ENCODE measurements around the gene ARID3B. TPM values are rescaled to one million over a fixed set of nuclear protein-coding genes. Genes with fewer than 3 reads are reported as not detected.
A peak's percentile ranks its signal among the peaks of the same experiment; 100 is the strongest.
"Not testable (repeated sequence)": the region's sequence is repeated elsewhere in the genome, so short reads cannot be mapped to it uniquely, and the experiment has no call there.

ARID3B gene
- total RNA-seq, 1 experiment from 2014 or later = 2.0 TPM

DNA sequence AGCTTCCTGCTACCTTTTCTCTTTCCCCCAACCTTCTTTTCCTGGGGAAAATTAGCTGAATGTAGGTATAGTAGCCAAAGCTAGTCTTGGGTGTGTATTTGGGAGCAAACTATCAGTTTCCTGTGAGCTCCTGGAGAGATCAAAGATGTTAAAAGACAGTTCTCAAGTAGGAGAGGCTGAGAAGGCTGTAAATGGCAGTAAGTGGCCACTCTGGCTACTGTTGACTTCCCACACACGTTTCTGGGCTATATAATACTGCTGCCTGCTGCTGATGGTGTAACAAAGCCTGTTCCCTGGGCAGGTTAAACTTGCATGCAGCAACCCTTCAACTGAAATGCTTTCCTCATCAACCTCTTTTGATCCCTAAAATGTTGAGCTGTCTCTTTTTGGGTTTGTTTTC is 27.6 kb downstream of the ARID3B start:
- DNase-seq (ENCODE audit: low read depth) = no peak

DNA sequence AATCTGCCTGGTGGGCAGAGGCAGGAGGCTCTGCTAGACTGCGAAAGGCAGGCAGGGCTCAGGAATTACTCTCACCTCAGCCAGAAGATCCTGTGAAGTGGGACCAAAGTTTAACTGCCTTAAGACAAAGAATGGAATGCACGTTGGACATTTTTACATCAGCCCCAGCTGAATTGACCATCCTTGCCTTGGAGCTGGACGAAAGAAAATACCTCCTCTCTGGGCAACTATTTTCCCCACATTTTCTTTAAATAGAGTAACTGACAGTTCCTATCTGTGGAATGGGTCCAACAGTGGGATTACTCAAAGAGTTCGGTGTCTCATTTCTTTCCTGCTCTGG is 28.7 kb downstream of the ARID3B start:
- DNase-seq (ENCODE audit: low read depth) = no peak

DNA sequence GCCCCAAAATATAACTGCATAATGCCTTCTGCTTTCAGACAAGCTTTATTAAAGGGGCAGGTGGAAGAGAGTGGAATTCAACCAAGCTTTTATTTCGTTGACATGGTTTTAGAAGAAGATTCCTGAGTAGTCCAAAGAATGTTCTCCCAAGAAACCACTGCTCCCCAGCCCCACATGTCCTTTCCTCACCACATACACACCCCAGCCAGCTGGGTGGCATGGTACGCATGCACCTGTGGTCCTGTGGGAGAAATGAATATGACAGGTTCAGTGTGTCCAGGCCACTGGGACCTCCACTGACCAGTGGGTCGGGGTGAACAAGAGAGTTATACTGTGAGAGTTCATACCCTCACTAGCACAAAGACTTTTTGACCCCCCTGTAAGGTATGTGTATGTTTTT is 30.2 kb downstream of the ARID3B start:
- no peak for DNase-seq (ENCODE audit: low read depth)

DNA sequence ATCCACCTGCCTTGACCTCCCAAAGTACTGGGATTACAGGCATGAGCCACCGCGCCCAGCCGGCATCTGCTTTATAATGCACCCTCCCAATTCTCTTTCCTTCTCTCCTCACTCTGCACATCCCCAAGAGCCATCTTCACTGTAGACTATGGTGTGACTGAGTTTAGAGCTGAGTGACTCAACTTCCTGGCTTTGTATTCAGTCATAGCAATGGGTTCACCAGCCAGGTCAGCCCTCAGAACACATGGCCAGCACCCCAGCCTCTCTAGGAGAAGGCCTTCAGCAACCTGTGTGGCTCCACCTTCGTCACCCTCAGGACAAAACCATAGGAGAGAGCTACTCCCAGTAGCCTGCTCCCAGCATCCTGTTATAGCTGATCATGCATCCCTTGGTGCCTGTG is 33.0 kb downstream of the ARID3B start:
- DNase-seq (ENCODE audit: low read depth) = peak; percentile 15

DNA sequence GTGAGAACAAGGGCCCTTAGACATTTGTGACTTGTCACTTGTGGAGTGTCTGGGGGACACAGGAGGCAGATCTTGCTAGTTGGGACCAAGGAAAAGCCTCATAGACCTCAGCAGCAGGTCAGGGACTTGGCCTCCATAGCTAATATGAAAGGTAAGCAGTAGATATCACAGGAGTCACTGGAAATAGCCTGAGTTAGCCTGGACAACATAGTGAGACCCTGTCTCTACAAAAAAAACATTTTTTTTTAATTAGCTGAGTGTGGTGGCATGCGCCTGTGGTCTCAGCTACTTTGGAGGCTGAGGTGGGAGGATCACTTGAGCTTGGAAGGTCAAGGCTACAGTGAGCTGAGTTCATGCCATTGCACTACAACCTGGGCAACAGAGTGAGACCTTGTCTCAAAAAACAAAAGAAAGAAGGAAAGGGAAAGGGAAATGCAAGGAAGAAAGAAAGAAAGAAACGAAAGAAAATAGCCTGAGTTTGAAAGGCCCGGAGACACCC is 37.5 kb downstream of the ARID3B start:
- no peak for DNase-seq (ENCODE audit: low read depth)

DNA sequence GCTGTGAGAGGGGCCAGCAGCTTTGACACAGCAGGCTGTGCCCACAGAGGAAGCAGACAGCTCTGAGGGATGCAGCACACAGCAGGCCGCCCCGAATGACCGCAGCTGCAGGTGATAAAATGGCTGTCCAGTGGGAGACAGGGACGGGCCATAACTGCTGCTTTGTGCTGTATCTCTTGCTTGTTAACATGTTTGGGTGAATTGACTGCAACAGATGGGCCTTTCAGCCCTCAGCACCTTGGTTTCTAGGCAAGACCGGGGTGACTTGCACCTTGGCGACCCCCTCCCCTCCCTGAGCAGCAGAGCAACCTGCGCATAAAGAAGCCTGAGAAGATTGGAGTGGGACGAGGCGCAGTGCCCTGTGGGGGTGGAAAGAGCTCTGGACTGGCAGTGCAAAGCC is 38.0 kb downstream of the ARID3B start:
- no peak for DNase-seq (ENCODE audit: low read depth)

DNA sequence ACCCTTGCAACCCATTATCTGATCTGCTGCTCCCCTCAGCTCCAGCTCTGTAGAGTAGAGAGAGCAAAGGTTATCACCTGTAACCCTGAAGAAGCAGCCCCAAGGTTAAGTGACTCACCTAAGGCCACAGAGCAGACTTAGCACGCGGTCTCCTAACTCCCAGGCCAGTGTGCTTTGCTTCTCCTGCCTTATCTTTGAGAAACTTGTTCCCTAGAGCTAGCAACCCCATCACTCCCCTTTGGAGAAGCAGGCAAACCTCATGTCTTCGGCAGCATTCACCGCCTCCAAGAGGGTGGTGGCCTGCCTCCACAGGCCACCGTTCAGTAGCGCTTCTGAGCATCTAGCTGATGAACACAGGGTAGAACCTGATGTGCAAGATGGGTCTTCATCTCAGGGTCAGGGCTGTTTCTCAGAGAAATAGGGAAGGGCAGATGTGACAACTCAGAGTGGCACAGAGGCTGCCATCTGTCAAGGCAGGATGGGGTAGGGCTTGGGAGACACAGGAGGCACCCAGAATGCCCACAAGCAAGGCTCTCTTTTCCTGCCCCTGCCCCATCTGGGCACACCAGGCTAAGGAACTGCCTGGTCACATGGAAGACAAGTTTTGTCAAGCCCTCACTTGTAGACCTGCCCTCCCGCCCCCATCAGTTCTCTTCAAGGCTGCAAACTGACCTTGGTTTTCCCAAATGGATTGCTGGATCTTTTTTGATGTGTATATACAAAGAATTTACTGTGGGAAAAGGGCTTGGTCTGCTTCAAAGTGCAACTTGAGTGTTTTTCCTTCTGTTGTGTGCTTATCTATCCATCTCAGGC is 39.7 kb downstream of the ARID3B start:
- DNase-seq (ENCODE audit: low read depth) = no peak

DNA sequence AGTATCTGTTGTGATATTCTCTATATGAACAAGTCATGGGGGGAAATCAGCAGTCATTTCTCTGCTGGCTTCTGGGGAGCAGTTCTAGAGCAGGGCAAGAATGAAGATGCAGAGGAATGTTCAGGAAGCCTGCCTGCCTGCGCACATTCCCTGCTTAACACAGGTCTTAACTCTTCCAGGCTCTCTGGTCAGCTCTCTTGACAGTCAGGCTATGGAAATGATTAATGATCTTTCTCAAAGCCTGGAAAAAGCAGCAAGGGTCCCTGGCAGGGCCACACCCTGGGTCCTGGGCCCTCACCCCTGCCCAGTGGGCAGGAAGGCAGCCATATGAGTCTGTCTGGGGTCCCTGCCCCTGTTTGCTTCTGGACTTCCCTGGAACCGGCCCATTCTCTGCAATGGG is 43.2 kb downstream of the ARID3B start:
- no peak for DNase-seq (ENCODE audit: low read depth)

DNA sequence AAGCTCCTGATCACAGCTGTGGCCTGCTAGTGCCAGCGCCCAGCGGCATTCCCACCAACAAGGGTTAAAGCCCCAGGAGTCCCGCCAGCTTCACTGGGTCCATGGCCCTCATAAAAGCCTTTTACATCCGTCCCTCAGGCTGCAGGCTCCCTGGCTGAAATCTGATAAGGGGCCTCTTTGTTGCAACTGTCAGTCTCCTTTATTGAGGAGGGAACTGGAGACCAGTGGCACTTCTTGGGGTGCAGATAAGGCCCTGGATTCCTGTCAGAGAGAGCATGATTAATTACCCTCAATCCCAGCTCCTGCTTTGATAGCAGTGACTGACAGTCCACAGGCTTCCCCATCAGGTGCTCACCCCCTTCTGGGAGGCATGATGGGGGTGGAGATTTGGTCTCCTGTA is 43.8 kb downstream of the ARID3B start:
- DNase-seq (ENCODE audit: low read depth) = no peak

DNA sequence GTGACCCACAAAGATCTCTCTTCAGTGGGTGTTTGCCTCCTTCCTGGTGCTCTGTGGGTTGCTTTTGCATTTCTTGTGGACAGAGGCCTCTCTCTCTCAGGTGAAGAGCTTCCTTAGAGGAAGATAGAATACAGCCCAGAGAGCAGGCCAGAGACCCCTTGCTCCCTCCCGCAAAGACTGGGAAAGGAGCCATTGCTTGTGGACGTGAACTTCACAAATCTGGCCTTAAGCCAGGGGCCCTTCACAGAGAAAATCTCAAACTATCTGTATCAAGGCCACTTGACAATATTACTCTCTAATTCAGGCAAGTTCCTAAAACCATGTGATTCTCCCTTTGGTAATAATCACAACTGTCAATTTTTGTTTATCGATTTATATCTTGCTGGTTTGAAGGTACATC is 44.2 kb downstream of the ARID3B start:
- no peak for DNase-seq (ENCODE audit: low read depth)

DNA sequence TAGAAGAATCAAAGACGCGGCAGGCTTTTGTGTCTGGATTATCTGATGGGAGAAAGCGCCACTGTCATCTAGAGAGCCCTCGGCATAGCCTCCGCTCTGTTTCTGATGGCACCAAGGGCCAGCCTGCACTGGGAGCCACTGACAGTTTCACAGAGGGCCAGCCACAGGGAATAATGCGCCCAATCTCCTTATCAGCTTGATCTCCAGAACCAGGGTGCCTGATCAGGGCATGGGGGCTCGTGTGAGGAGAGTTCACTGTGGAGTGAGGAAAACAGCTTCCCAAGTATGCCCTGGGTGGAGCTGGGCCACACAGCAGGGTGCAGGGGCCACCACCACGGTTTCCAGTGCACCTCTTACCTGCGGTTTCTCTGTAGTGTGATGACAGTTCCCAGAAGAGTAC is 44.8 kb downstream of the ARID3B start:
- no peak for DNase-seq (ENCODE audit: low read depth)

DNA sequence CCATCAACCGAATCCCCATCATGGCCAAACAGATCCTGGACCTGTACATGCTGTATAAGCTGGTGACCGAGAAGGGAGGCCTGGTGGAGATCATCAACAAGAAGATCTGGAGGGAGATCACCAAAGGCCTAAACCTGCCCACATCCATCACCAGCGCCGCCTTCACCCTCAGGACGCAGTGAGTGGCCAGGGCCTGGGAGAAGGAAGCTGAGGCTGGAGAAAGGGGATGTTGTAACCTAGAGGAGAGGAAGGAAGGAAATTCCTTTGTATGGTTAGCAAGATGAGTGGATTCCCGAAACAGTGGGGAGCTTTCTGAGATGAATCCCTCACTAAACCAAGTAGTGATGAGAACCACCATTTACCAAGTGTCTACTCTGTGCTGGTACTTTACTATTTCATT is 48.8 kb downstream of the ARID3B start:
- DNase-seq (ENCODE audit: low read depth) = no peak

DNA sequence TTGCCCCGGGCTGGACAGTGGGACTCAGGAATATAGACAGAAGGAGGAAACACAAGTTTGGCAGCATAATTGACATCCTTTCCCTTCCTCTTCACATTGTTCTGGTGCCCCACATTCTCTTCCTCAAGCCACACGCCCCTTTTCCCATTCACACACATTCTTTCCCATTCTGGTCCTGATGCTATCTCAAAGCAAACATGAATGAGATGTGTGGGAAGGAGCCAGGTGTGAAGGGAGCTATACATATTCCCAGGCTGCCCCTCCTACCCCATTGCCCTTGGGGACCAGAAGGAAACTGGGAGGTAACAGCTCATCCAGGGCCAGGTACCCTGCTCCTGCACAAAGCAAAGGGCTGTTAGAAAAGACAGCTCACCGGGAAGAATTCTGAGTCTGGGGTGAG is 51.2 kb downstream of the ARID3B start:
- no peak for DNase-seq (ENCODE audit: low read depth)

DNA sequence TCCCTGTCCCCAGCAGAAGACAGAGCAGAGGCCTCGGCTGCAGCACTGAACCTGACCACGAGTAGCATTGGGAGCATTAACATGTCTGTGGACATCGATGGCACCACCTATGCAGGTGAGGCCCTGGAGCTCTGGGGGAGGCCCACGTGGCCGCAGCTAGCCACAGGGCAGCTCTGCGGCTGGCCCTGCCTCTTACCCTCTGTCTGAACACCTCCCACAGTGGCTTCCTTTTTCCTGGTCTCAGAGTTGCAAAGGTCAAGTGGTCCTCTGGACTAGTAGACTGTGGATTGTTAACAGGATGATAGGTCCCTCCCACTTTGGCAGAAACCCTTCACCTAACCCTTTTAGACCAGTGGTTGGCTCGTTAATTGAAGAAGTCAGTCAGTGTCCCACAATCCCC is 52.1 kb downstream of the ARID3B start:
- no peak for DNase-seq (ENCODE audit: low read depth)

DNA sequence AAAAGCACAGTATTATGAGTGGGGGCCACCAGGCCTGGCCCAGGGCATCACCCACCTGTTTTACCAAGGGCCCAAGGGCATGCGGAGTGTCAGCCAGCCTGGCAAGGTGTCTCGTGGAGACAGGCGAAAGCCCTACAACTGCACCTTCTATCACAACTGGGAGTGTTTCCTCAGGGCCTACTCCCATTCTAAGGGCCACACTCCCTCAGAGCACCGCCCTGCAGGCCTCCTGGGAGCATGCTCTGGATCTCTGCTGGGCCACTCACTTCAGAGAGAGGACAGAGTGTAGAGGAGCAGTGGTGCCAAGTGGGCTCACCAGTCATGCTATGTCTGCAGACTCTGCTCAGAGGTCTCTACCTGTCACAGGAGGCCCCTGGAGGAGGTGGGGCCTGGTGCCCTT is 53.4 kb downstream of the ARID3B start:
- no peak for DNase-seq (ENCODE audit: low read depth)

DNA sequence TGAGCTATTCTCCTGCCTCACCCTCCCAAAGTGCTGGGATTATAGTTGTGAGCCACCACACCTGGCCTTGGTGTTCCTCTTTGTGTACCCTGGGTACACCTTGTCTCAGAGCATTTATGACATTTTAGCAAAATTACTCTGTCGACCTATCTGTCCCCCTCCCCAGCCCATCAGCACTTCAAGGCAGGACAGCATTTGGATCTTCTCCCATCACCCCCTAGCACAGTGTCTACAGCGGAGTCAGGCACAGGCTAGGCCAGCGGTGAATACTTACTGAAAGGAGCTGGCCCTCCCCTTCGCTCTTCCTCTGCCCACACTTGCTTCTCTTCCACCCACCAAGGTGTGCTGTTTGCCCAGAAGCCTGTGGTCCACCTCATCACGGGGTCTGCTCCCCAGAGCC is 54.3 kb downstream of the ARID3B start:
- no peak for DNase-seq (ENCODE audit: low read depth)

DNA sequence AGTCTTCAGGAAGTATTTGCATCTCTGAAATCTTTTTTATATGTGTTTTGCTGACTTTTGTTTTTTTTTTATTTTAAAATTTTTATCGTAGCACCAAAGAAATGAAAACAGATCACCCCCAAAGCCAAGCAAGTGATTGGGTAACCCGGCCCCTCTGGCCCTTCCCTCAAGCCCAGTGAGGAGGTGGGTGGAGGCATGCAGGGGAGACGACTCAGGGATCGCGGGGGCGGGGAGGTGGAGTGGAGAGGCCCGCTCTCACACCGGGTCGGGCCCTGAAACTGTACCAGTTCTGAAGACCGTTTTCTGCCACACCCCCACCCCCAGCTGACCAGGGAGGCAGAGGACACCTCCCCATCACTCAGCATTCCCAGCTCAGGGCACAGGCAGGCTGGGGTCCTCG is 55.7 kb downstream of the ARID3B start:
- not testable (repeated sequence) for DNase-seq (ENCODE audit: low read depth)

DNA sequence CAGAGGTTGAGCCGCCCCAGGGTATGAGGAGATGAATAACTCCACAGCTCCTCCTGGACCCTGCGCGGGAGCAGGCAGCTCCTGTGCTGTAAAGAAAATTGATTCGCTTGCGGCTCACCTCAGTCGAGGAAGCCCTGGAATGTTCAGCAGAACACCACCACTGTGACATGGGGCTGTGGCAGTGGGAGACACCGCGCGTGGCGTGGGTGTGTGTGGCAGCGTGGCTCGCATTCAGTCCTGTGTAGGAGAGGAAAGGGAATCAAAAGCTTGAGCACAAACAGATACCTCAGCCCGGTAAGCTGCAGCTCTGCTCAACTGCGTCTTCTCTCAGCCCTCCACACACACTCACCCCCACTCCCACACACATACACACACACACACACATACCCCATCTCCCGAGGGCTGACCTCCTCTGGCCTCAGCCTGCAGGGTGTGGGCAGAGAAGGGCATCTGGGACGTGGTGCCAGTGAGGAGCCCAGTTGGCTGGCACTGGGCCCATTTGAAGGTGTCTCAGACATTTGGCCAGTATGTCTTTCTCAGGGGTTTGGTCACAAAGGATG is 56.2 kb downstream of the ARID3B start:
- DNase-seq (ENCODE audit: low read depth) = not testable (repeated sequence)

DNA sequence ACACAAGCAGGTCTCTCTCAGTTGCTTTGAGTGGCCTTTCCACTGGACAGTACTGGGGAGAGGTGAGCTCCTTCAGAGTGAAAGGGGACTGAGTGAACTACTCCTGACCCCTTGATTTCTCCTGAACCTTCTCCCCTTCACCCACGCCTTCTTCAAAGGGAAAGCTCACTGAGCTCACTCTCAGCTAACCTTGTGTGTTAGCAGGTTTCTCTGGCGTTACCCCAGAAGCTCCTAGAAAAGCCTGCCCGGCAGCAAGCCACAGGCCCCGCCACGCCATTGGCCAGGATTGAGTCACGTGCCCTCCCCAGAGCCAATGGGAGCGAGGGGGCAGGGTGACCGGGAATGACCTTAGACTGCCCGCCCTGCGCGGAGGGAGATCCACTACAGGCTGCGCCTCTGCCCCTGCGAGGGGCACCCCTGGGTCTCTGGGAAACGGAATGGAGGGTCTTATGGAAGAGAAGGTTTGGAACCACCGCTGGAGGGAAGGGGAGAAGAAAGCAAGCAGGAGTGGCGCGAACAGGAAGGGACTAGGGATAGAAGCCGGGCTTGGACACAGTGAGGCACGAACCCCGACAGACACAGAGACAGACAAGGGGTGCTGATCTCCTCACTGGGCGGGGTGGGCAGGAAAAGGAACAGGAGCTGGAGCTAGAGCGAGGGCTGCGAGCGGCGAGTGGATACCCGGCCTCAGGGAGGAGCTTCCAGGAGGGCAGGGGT is 57.3 kb downstream of the ARID3B start:
- DNase-seq (ENCODE audit: low read depth) = peak; percentile 86

DNA sequence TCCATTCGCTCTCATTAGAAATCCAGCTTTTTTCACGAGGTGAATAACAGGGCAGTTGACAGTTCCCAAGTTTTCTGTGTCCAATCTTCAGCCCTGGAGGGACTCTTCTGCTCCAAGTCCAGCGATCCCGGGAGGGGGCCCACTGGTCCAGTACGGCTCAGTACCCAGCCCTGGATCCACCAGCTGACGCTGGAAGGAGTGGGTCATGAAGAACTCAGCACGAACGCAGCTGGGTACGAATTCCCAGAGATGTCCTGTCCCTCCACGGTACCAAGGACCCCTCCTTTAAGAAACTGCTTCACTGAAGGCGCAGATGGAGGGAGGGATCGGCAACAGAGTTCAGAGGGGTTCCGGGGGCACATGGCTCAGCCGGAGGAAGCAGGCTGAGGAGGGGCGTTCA is 58.1 kb downstream of the ARID3B start:
- no peak for DNase-seq (ENCODE audit: low read depth)

DNA sequence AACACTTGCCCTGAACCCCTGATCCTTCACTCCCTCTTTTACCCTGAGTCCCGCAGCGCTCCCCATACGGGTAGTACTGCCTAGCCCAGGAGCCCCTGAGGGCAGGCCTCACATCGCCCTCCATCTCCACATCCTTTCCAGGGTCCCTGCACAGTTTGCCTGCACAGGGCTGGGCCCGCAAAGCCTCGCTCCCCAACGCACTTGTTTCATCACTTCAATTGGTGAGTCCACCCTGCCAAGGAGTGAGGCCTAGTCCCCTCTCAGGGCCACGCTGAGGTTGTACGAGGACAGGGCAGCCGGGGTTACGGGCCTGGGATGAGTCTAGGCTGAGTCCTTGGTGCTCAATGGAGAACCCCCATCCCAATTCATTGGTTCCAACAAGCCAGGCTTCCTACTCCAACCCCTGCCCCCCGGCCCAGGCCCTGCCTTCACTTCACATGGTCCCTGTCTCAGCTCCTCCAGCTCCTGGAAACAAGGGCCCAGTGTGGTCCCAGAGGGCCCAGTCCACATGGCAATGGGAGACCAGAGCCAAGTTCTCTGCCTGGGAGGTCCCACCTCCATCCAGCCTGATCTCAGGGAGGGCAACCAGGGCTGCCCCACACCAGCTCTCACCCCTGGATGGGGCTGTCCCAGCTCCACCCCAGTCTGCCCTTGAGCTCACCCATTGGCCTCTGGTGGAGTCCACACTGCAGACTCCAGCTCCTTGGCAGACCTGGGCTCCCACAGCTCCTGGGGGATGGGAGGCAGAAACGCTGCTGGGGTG is 62.2 kb downstream of the ARID3B start:
- no peak for DNase-seq (ENCODE audit: low read depth)

All from M059J (cell line).